K562 (cell line): ENCODE results near the gene LRMDA. TPM values are rescaled to one million over a fixed set of nuclear protein-coding genes. Genes with fewer than 3 reads are reported as not detected.

Source experiments
- ATAC-seq: fragments of 200-7000 bp; cut with Tn5 transposase; 3 replicates; pipeline ENCODE4 v1.9.1; 2020; ENCODE audit warnings: moderate library complexity
- BruUV-seq: library from RNA; stranded (reverse); fragments of 400-500 nt; replicated peaks from 2 replicates; lab custom pipeline; 2021; lab: Mats Ljungman, UMichigan
- CTCF ChIA-PET: fragments of 300-600 bp; formaldehyde crosslinking; extraction: SDS; loops from one replicate; lab custom pipeline; 2021; ENCODE audit warnings: low intra/inter-chr PET ratio; lab: Yijun Ruan, JAX
- POLR2A ChIA-PET: fragments of 300-600, 350-650 bp; sonication (Branson Sonifier 250); formaldehyde crosslinking; extraction: SDS; loops from one replicate; lab custom pipeline; 2021; ENCODE audit warnings: antibody characterized with exemption, inconsistent platforms; lab: Yijun Ruan, JAX
- DNase-seq, 4 experiments: peaks; one replicate each; pipeline versions ENCODE4 v3.0.0 to v3.0.0-alpha.2; 2011 to 2018; ENCODE audit warnings: low spot score in 3 of 4, mixed read lengths in 3 of 4; ENCODE audit errors: extremely low read depth in 1 of 4
- FAIRE-seq: peaks from 2 replicates; lab custom pipeline; 2011; peaks lifted over from hg19 to GRCh38; lab: Jason Lieb, UNC
- H2AFZ ChIP-seq: 2 replicates; pipeline ENCODE4 v1.6.0; 2011; ENCODE audit warnings: low read depth, low read length, control low read depth, inconsistent platforms
- H3K27ac ChIP-seq: fragments of 200-600 bp; 3 replicates; pipeline ENCODE4 v1.8.0; 2011; ENCODE audit warnings: low read depth, mild to moderate bottlenecking, control low read depth, inconsistent platforms, low read length, moderate library complexity, mixed read lengths; ENCODE audit errors: extremely low read depth
- H3K27me3 ChIP-seq, 2 experiments: fragments of 300-600 bp in 1 of 2; 2 replicates in 1 of 2; 3 replicates in 1 of 2; pipeline versions ENCODE4 v1.6.0 to v1.8.0; 2011; ENCODE audit warnings: inconsistent platforms in 2 of 2, low read length in 2 of 2, mild to moderate bottlenecking in 1 of 2, mixed read lengths in 1 of 2, moderate library complexity in 1 of 2; ENCODE audit not compliant: control insufficient read depth in 2 of 2, insufficient read depth in 2 of 2
- H3K36me3 ChIP-seq: fragments of 300-600 bp; 3 replicates; pipeline ENCODE4 v1.8.0; 2011; ENCODE audit warnings: mild to moderate bottlenecking, low read length, inconsistent platforms; ENCODE audit not compliant: control insufficient read depth, insufficient read depth
- H3K4me1 ChIP-seq, 2 experiments: fragments of 200-600 bp in 1 of 2; replicated peaks in 1 of 2; 2 replicates in 1 of 2; 3 replicates in 1 of 2; pipeline versions ENCODE4 v1.5.1 to v1.8.0; 2011; ENCODE audit warnings: inconsistent platforms in 2 of 2, low read length in 2 of 2, mild to moderate bottlenecking in 1 of 2, mixed read lengths in 1 of 2, moderate library complexity in 1 of 2; ENCODE audit not compliant: control insufficient read depth in 2 of 2, insufficient read depth in 2 of 2
- H3K4me2 ChIP-seq: 2 replicates; pipeline ENCODE4 v1.6.1; 2011; ENCODE audit warnings: low read length, control low read depth, inconsistent platforms, mixed read lengths; ENCODE audit not compliant: insufficient read depth
- H3K4me3 ChIP-seq: fragments of 200-600 bp; sonication (generic), shearing (Covaris generic); 2 replicates; pipeline ENCODE4 v1.5.1; 2016; ENCODE audit warnings: control low read depth, inconsistent platforms
- H3K79me2 ChIP-seq: fragments of 200-600 bp; 3 replicates; pipeline ENCODE4 v1.8.0; 2011; ENCODE audit warnings: low read length, inconsistent platforms; ENCODE audit not compliant: control insufficient read depth, insufficient read depth
- H3K9ac ChIP-seq, 2 experiments: 2 replicates each; pipeline versions ENCODE4 v1.6.0 to v1.6.1; 2011; ENCODE audit warnings: low read depth in 2 of 2, low read length in 2 of 2, control low read depth in 1 of 2, inconsistent platforms in 1 of 2, mild to moderate bottlenecking in 1 of 2, mixed read lengths in 1 of 2; ENCODE audit not compliant: insufficient read depth in 1 of 2
- H3K9me1 ChIP-seq: one replicate; pipeline ENCODE4 v1.6.0; 2011; ENCODE audit warnings: inconsistent platforms, mild to moderate bottlenecking, low read length, moderate library complexity; ENCODE audit not compliant: control insufficient read depth, insufficient read depth
- H3K9me3 ChIP-seq: replicated peaks from 2 replicates; pipeline ENCODE4 v1.5.1; 2011; ENCODE audit warnings: low read depth, low read length, inconsistent platforms; ENCODE audit not compliant: control insufficient read depth, insufficient read depth
- H4K20me1 ChIP-seq: replicated peaks from 2 replicates; pipeline ENCODE4 v1.6.1; 2011; ENCODE audit warnings: low read length, inconsistent platforms, mixed read lengths; ENCODE audit not compliant: control insufficient read depth, insufficient read depth
- ARID1B ChIP-seq: fragments of 450-650 bp; IDR thresholded peaks from 2 replicates; pipeline ENCODE4 v1.6.1; 2016; ENCODE audit warnings: antibody characterized with exemption, mild to moderate bottlenecking, inconsistent platforms
- BCLAF1 ChIP-seq, 2 experiments: fragments of 450-650 bp in 1 of 2; IDR thresholded peaks; 2 replicates each; pipeline ENCODE4 v1.6.1; 2011 to 2017; ENCODE audit warnings: low read depth in 2 of 2, antibody characterized with exemption in 1 of 2, borderline replicate concordance in 1 of 2, low read length in 1 of 2, mild to moderate bottlenecking in 1 of 2, mixed read lengths in 1 of 2; ENCODE audit not compliant: control insufficient read depth in 1 of 2
- GMEB1 ChIP-seq: fragments of 250-450 bp; sonication (Bioruptor Pico); IDR thresholded peaks from 2 replicates; pipeline ENCODE4 v1.4.0; 2020; ENCODE audit warnings: mild to moderate bottlenecking
- HCFC1 ChIP-seq: IDR thresholded peaks from 2 replicates; pipeline ENCODE4 v1.6.1; 2012; ENCODE audit warnings: low read depth, low read length, improper control_type of control experiment
- ILK ChIP-seq: fragments of 450-650 bp; IDR thresholded peaks from 2 replicates; pipeline ENCODE4 v1.6.1; 2016; ENCODE audit warnings: missing genetic modification characterization, low read depth, mild to moderate bottlenecking, missing compliant biosample characterization, moderate library complexity, borderline replicate concordance
- JUN ChIP-seq, 2 experiments: sonication (generic) in 1 of 2; formaldehyde crosslinking in 1 of 2; IDR thresholded peaks; 2 replicates each; pipeline versions ENCODE4 v1.6.1 to v1.8.0; 2012 to 2022; ENCODE audit warnings: borderline replicate concordance in 2 of 2, mild to moderate bottlenecking in 2 of 2, improper control_type of control experiment in 1 of 2, low read depth in 1 of 2, low read length in 1 of 2, missing genetic modification reagents in 1 of 2
- JUND ChIP-seq, 2 experiments: IDR thresholded peaks; 2 replicates in 1 of 2; 3 replicates in 1 of 2; pipeline ENCODE4 v1.6.1; 2011; ENCODE audit warnings: borderline replicate concordance in 2 of 2, low read depth in 2 of 2, low read length in 2 of 2, improper control_type of control experiment in 1 of 2, missing biosample characterization in 1 of 2, missing genetic modification characterization in 1 of 2, missing genetic modification reagents in 1 of 2
- KDM5B ChIP-seq: fragments of 200-600 bp; sonication (generic); IDR thresholded peaks from 2 replicates; pipeline ENCODE4 v1.6.1; 2012; ENCODE audit warnings: low read depth, mild to moderate bottlenecking, moderate library complexity, low read length, control low read depth, inconsistent platforms; ENCODE audit not compliant: insufficient replicate concordance
- KLF13 ChIP-seq: fragments of 450-650 bp; IDR thresholded peaks from 2 replicates; pipeline ENCODE4 v1.6.1; 2016; ENCODE audit warnings: missing genetic modification characterization, low read depth, mild to moderate bottlenecking, missing compliant biosample characterization, moderate library complexity, borderline replicate concordance
- MEF2D ChIP-seq: conservative IDR thresholded peaks from 2 replicates; pipeline ENCODE4 v1.6.1; 2016; ENCODE audit warnings: low read depth, missing genetic modification characterization, missing compliant biosample characterization
- RCOR1 ChIP-seq, 2 experiments: IDR thresholded peaks; 2 replicates each; pipeline ENCODE4 v1.6.1; 2012; ENCODE audit warnings: low read depth in 2 of 2, low read length in 2 of 2, borderline replicate concordance in 1 of 2, improper control_type of control experiment in 1 of 2
- SREBF2 ChIP-seq: sonication (generic); formaldehyde crosslinking; IDR thresholded peaks from 2 replicates; pipeline ENCODE4 v1.4.0; 2020; ENCODE audit warnings: mild to moderate bottlenecking, missing genetic modification reagents
- ZNF324 ChIP-seq: fragments of 250-450 bp; sonication (Bioruptor Pico); IDR thresholded peaks from 2 replicates; pipeline ENCODE4 v1.4.0; 2020; ENCODE audit warnings: mild to moderate bottlenecking
- ZNF57 ChIP-seq: fragments of 450-650 bp; formaldehyde crosslinking; IDR thresholded peaks from 2 replicates; pipeline ENCODE4 v1.4.0; 2020; ENCODE audit warnings: mild to moderate bottlenecking, moderate library complexity
- ZNF586 ChIP-seq: fragments of 450-650 bp; formaldehyde crosslinking; conservative IDR thresholded peaks from 2 replicates; pipeline ENCODE4 v1.4.0; 2020; ENCODE audit warnings: mild to moderate bottlenecking, moderate library complexity
- WGBS: fragments of 100-300 bp; shearing (Covaris generic); methylation state at CpG from one replicate; pipeline ENCODE4 v1.1.6; 2016; ENCODE audit warnings: low coverage, mixed read lengths; ENCODE audit not compliant: insufficient coverage; ENCODE audit errors: missing lambda C conversion rate; 5-methylcytosine and 5-hydroxymethylcytosine counted together
- in situ Hi-C: fragments of 300-500 bp; cut with MboI; formaldehyde crosslinking; loops from 4 replicates; pipeline ENCODE4 v1.15.0; 2018; ENCODE audit warnings: inconsistent platforms, mixed read lengths
- intact Hi-C: fragments of 100-400 bp; cut with micrococcal nuclease; formaldehyde crosslinking; loops from 2 replicates; pipeline ENCODE4 v1.14.2; 2022
- polyA plus RNA-seq, 8 experiments: library from polyadenylated mRNA; depleted of rRNA in 4 of 8; stranded (reverse) in 5 of 8; unstranded in 3 of 8; fragments of >200 nt; fragmentation: Nextera tagmentation in 2 of 8; fragmentation: Illumina TruSeq in 1 of 8; extraction: Ambion mirVana in 2 of 8; extraction: Trizol in 1 of 8; gene quantifications; 2 replicates each; pipeline versions ENCODE4 v1.2.1 to v1.2.3, GENCODE V29; 2011 to 2014; ENCODE audit warnings: inconsistent platforms in 1 of 8, missing spikeins in 1 of 8
- total RNA-seq, 7 experiments: library from RNA; depleted of rRNA in 6 of 7; stranded (reverse); fragments of >200 nt in 6 of 7; fragmentation: Illumina TruSeq in 2 of 7; extraction: Trizol in 2 of 7; gene quantifications; 2 replicates each; pipeline versions ENCODE4 v1.2.1 to v1.2.3, GENCODE V29; 2011 to 2021; ENCODE audit warnings: low replicate concordance in 1 of 7

LRMDA gene
- total and polyA plus RNA-seq, 9 of the 15 experiments (the other 6 are each of a cell fraction or from before 2014, with no cell fraction given), result 0.25 TPM; not detected in 8

DNA sequence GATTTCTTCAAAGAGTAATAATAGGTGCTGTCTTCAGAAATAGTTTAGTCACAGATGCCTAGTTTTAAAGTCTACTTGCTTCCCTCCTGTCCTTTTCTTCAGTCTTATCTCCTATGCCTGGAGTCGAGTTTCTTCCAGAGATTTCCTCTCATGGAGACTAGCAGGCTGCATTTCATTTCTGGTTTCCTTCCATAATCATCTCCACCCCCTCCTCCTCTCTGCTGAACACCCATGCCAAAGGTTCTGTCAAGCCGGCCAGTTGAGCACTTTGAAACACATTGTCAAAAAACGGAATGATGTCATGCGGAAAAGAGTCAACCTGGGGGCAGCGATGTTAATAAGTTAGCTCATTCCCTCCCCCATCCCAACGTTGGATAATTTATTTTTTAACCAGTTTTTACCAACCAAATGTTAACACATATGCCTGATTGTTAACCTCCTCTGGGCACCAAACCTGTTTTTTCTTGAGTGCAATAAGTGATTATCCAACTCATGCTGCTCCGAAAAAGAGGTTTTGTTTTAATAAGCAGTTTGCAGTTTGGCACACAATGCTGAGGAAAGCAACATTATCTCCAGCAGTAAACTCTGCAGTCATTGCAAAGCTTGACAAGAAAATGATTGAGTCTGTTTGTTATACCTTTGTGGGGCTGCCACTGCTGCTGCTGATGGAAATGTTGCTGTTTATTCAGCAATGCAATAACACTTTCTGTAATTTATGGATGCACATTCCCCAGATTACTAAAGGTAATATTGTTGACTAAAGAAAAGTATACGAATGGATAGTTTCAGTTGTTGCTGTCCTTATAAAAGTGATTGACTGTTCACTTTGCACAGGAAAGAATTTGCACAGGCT, 161.6 kb downstream of the LRMDA start:
- H4K20me1 ChIP-seq, result no peaks in the 10 kb centered on the region
- ATAC-seq (no peak), DNase-seq (no peak), FAIRE-seq (no peak)
- intact Hi-C loops, result no loop called here
- H3K9me1 ChIP-seq, result no peaks in the 10 kb centered on the region
- 4% methylated on average over 8 of the region's 8 CpGs for WGBS
- H3K4me1 ChIP-seq, result no peaks in the 10 kb centered on the region
- no peaks in the 10 kb centered on the region for H3K79me2 ChIP-seq
- H3K27ac ChIP-seq, result no peak overlapping the region
- no peak overlapping the region for H3K4me2 ChIP-seq
- ChIA-PET CTCF (no interaction called here), POLR2A (interaction anchor here (0.5 to 1.2 kb wide), 2 partner anchors 30 to 48 kb away, joined by 3 read pairs; no protein-coding TSS in a partner anchor)
- no peak overlapping the region for H2AFZ ChIP-seq
- no peak overlapping the region for H3K9ac ChIP-seq
- in situ Hi-C loops, result no loop called here
- peaks cover 4 to 20% of the 10 kb centered on the region in 2 experiments; a peak in 4 of 5 replicates for H3K27me3 ChIP-seq
- no peaks in the 10 kb centered on the region for H3K36me3 ChIP-seq
- H3K4me3 ChIP-seq, result no peak overlapping the region
- no peaks in the 10 kb centered on the region for H3K9me3 ChIP-seq
- no TSS peak for BruUV-seq
- TF ChIP-seq RCOR1 (IDR thresholded peaks at IDR 0.05; ENCODE audit: borderline replicate concordance in 1 of 2, low read depth in 2 of 2, low read length in 2 of 2) (no peak), ILK (tag) (no peak), BCLAF1 (IDR thresholded peaks at IDR 0.05; ENCODE audit: borderline replicate concordance in 1 of 2, control insufficient read depth in 1 of 2, low read depth in 2 of 2, low read length in 1 of 2) (no peak), ZNF57 (no peak), ZNF586 (CRISPR knock-in tag) (no peak), MEF2D (tag) (no peak), KLF13 (tag) (no peak), ARID1B (no peak), SREBF2 (CRISPR knock-in tag) (no peak), GMEB1 (CRISPR knock-in tag) (no peak), HCFC1 (no peak), JUN (IDR thresholded peaks at IDR 0.05; ENCODE audit: borderline replicate concordance, low read depth, low read length) (no peak), JUN (CRISPR knock-in tag; IDR thresholded peaks at IDR 0.05; ENCODE audit: borderline replicate concordance) (no peak), KDM5B (no peak), JUND (IDR thresholded peaks at IDR 0.05; ENCODE audit: borderline replicate concordance, low read depth, low read length) (no peak), JUND (tag; IDR thresholded peaks at IDR 0.05; ENCODE audit: borderline replicate concordance, low read depth, low read length) (no peak), ZNF324 (CRISPR knock-in tag) (no peak)
